Measurements from ENCODE around the gene NEK5.

GRCh38 chr13:52027832-52028231, 101.0 kb downstream of the NEK5 start:
- TF ChIP-seq, protein P1, sequence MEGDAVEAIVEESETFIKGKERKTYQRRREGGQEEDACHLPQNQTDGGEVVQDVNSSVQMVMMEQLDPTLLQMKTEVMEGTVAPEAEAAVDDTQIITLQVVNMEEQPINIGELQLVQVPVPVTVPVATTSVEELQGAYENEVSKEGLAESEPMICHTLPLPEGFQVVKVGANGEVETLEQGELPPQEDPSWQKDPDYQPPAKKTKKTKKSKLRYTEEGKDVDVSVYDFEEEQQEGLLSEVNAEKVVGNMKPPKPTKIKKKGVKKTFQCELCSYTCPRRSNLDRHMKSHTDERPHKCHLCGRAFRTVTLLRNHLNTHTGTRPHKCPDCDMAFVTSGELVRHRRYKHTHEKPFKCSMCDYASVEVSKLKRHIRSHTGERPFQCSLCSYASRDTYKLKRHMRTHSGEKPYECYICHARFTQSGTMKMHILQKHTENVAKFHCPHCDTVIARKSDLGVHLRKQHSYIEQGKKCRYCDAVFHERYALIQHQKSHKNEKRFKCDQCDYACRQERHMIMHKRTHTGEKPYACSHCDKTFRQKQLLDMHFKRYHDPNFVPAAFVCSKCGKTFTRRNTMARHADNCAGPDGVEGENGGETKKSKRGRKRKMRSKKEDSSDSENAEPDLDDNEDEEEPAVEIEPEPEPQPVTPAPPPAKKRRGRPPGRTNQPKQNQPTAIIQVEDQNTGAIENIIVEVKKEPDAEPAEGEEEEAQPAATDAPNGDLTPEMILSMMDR (IDR thresholded peaks at IDR 0.05): no peak
- no peak for TF ChIP-seq POLR2A (IDR thresholded peaks at IDR 0.05)

Data from body of pancreas (tissue), 4 donors.